ENCODE results near the gene TRIM6. TPM values are rescaled to one million over a fixed set of nuclear protein-coding genes. Genes with fewer than 3 reads are reported as not detected.

Gene TRIM6
- 1 to 10 TPM; 2.2 to 6.1 (median 2.6) TPM for total RNA-seq

- Histone ChIP-seq H3K4me3 (peak within 1 kb of the TSS; percentile 38 to 72 (median 56)), H3K4me1 (peaks cover 0 to 14% of the 10 kb centered on the region in 2 donors), H3K36me3 (no peaks in the 10 kb centered on the region), H3K9me3 (no peaks in the 10 kb centered on the region), H3K27me3 (no peaks in the 10 kb centered on the region), H3K27ac (peak within 1 kb of the TSS; percentile 86 to 89)
- no peak for TF ChIP-seq CTCF (IDR thresholded peaks at IDR 0.05)
- TF ChIP-seq POLR2AphosphoS5 (IDR thresholded peaks at IDR 0.05), result no peak
- no peak for TF ChIP-seq POLR2A (IDR thresholded peaks at IDR 0.05)
- DNase-seq (ENCODE audit: low spot score in 2 of 2), result peak; percentile 32 to 65
- intact Hi-C loops (cut with DNase I; ENCODE audit: low total_unique reads), result no loop called here
These were observed at the start of gene TRIM6 for GRCh38 chr11:5596607-5597201. TSS of gene TRIM6 (plus strand) at chr11:5596637. CDS start at chr11:5596898, 261 bp downstream.

- Histone ChIP-seq H3K27me3 (no peaks in the 10 kb centered on the region), H3K9me3 (no peaks in the 10 kb centered on the region), H3K4me3 (no peak overlapping the region), H3K4me1 (no peaks in the 10 kb centered on the region), H3K36me3 (no peaks in the 10 kb centered on the region), H3K27ac (no peak overlapping the region)
- no peak for TF ChIP-seq POLR2AphosphoS5 (IDR thresholded peaks at IDR 0.05)
- TF ChIP-seq POLR2A (IDR thresholded peaks at IDR 0.05), result no peak
- no peak for TF ChIP-seq CTCF (IDR thresholded peaks at IDR 0.05)
- DNase-seq (ENCODE audit: low spot score in 2 of 2), result no peak
- intact Hi-C loops (cut with DNase I; ENCODE audit: low total_unique reads), result no loop called here
These were observed 48.5 kb upstream of the TRIM6 start for GRCh38 chr11:5547982-5548381.

GRCh38 chr11:5548440-5548839 is 48.0 kb upstream of the TRIM6 start, which contains the start of gene OR52H1:
TSS of gene OR52H1 (minus strand) at chr11:5548540. CDS start at chr11:5545505, 3,035 bp downstream.
- Histone ChIP-seq H3K9me3 (no peaks in the 10 kb centered on the region), H3K4me3 (no peak within 1 kb of the TSS), H3K36me3 (no peaks in the 10 kb centered on the region), H3K27me3 (no peaks in the 10 kb centered on the region), H3K27ac (no peak within 1 kb of the TSS), H3K4me1 (no peaks in the 10 kb centered on the region)
- no peak for DNase-seq (ENCODE audit: low spot score in 2 of 2)
- intact Hi-C loops (cut with DNase I; ENCODE audit: low total_unique reads), result no loop called here
- TF ChIP-seq POLR2AphosphoS5 (IDR thresholded peaks at IDR 0.05) (no peak), POLR2A (IDR thresholded peaks at IDR 0.05) (no peak), CTCF (IDR thresholded peaks at IDR 0.05) (no peak)

GRCh38 chr11:5550440-5551095 is 45.9 kb upstream of the TRIM6 start:
- Histone ChIP-seq H3K4me3 (no peak overlapping the region), H3K27me3 (no peaks in the 10 kb centered on the region), H3K36me3 (no peaks in the 10 kb centered on the region), H3K27ac (no peak overlapping the region), H3K4me1 (no peaks in the 10 kb centered on the region), H3K9me3 (no peaks in the 10 kb centered on the region)
- intact Hi-C loops (cut with DNase I; ENCODE audit: low total_unique reads), result no loop called here
- TF ChIP-seq CTCF (IDR thresholded peaks at IDR 0.05) (no peak), POLR2AphosphoS5 (IDR thresholded peaks at IDR 0.05) (no peak), POLR2A (IDR thresholded peaks at IDR 0.05) (no peak)
- no peak for DNase-seq (ENCODE audit: low spot score in 2 of 2)

- TF ChIP-seq CTCF (IDR thresholded peaks at IDR 0.05), result no peak
- TF ChIP-seq POLR2A (IDR thresholded peaks at IDR 0.05), result no peak
- no peak for TF ChIP-seq POLR2AphosphoS5 (IDR thresholded peaks at IDR 0.05)
- intact Hi-C loops (cut with DNase I; ENCODE audit: low total_unique reads), result no loop called here
- H3K27me3 ChIP-seq, result no peaks in the 10 kb centered on the region
- H3K9me3 ChIP-seq, result no peaks in the 10 kb centered on the region
- H3K4me3 ChIP-seq, result no peak overlapping the region
- H3K27ac ChIP-seq, result no peak overlapping the region
- no peaks in the 10 kb centered on the region for H3K4me1 ChIP-seq
- no peak for DNase-seq (ENCODE audit: low spot score in 2 of 2)
- H3K36me3 ChIP-seq, result no peaks in the 10 kb centered on the region
These were observed 43.1 kb upstream of the TRIM6 start for GRCh38 chr11:5553343-5553742.

Data from breast epithelium (tissue), 4 donors.